ENCODE results near the gene INAFM2.

Gene INAFM2

DNA sequence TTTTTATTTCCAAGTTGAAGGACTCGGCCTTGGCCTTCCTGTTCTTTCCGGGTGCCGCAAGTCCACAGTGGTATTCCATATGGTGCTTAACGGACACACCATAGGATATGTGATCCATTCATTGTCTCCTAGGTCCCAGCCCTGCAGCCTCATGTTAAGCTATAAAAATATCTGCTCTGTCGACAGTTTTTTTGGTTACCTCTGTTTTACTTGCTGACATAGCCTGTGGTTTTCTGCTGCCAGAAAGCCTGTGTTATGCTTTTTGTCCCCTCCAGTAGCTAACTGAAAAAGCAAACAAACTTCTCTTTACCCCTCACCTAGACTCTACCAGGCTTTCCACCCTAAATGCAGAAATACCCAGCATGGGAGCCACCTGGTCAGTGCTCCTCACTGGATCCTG, 5.3 kb downstream of the INAFM2 start:
- Histone ChIP-seq H3K36me3 (ENCODE audit: insufficient read depth, low read length) (no peaks in the 10 kb centered on the region), H3K9ac (ENCODE audit: low read length) (no peak overlapping the region), H4K20me1 (ENCODE audit: insufficient read depth, low read length) (no peaks in the 10 kb centered on the region), H3K27ac (ENCODE audit: low read depth, low read length, poor library complexity, severe bottlenecking) (no peak overlapping the region), H3K79me2 (ENCODE audit: insufficient read depth, low read length) (no peaks in the 10 kb centered on the region), H3K4me2 (ENCODE audit: low read length) (no peak overlapping the region), H3K4me1 (ENCODE audit: insufficient read depth, low read length, severe bottlenecking) (peaks cover under 1% of the 10 kb centered on the region), H3K4me3 (ENCODE audit: low read depth, low read length, poor library complexity, severe bottlenecking) (no peak overlapping the region), H3K9me3 (ENCODE audit: low read length) (no peaks in the 10 kb centered on the region), H3K27me3 (ENCODE audit: insufficient read depth, low read length) (no peaks in the 10 kb centered on the region), H2AFZ (ENCODE audit: low read length) (no peak overlapping the region), H3F3A (ENCODE audit: insufficient read depth, low read length) (no peaks in the 10 kb centered on the region), H3K9me2 (ENCODE audit: low read depth, low read length) (no peaks in the 10 kb centered on the region)
- TF ChIP-seq EZH2 (IDR thresholded peaks at IDR 0.05; ENCODE audit: borderline replicate concordance, low read length) = no peak
- TF ChIP-seq, protein P1, sequence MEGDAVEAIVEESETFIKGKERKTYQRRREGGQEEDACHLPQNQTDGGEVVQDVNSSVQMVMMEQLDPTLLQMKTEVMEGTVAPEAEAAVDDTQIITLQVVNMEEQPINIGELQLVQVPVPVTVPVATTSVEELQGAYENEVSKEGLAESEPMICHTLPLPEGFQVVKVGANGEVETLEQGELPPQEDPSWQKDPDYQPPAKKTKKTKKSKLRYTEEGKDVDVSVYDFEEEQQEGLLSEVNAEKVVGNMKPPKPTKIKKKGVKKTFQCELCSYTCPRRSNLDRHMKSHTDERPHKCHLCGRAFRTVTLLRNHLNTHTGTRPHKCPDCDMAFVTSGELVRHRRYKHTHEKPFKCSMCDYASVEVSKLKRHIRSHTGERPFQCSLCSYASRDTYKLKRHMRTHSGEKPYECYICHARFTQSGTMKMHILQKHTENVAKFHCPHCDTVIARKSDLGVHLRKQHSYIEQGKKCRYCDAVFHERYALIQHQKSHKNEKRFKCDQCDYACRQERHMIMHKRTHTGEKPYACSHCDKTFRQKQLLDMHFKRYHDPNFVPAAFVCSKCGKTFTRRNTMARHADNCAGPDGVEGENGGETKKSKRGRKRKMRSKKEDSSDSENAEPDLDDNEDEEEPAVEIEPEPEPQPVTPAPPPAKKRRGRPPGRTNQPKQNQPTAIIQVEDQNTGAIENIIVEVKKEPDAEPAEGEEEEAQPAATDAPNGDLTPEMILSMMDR (IDR thresholded peaks at IDR 0.05; ENCODE audit: low read length) = no peak

- H4K20me1 ChIP-seq (ENCODE audit: insufficient read depth, low read length) = no peaks in the 10 kb centered on the region
- H3K4me1 ChIP-seq (ENCODE audit: insufficient read depth, low read length, severe bottlenecking) = peaks cover 7% of the 10 kb centered on the region
- no peak overlapping the region for H3K9ac ChIP-seq (ENCODE audit: low read length)
- no peak overlapping the region for H2AFZ ChIP-seq (ENCODE audit: low read length)
- H3K36me3 ChIP-seq (ENCODE audit: insufficient read depth, low read length) = no peaks in the 10 kb centered on the region
- H3F3A ChIP-seq (ENCODE audit: insufficient read depth, low read length) = no peaks in the 10 kb centered on the region
- no peak for TF ChIP-seq EZH2 (IDR thresholded peaks at IDR 0.05; ENCODE audit: borderline replicate concordance, low read length)
- TF ChIP-seq, protein P1 (IDR thresholded peaks at IDR 0.05; ENCODE audit: low read length) = no peak
- no peaks in the 10 kb centered on the region for H3K9me3 ChIP-seq (ENCODE audit: low read length)
- H3K27me3 ChIP-seq (ENCODE audit: insufficient read depth, low read length) = no peaks in the 10 kb centered on the region
- H3K4me3 ChIP-seq (ENCODE audit: low read depth, low read length, poor library complexity, severe bottlenecking) = no peak overlapping the region
- no peaks in the 10 kb centered on the region for H3K9me2 ChIP-seq (ENCODE audit: low read depth, low read length)
- no peak overlapping the region for H3K27ac ChIP-seq (ENCODE audit: low read depth, low read length, poor library complexity, severe bottlenecking)
- no peak overlapping the region for H3K4me2 ChIP-seq (ENCODE audit: low read length)
- no peaks in the 10 kb centered on the region for H3K79me2 ChIP-seq (ENCODE audit: insufficient read depth, low read length)
Observed at GRCh38 chr15:40329804-40330203, 6.3 kb downstream of the INAFM2 start.

- no peaks in the 10 kb centered on the region for H3K9me3 ChIP-seq (ENCODE audit: low read length)
- no peaks in the 10 kb centered on the region for H3F3A ChIP-seq (ENCODE audit: insufficient read depth, low read length)
- no peak overlapping the region for H3K27ac ChIP-seq (ENCODE audit: low read depth, low read length, poor library complexity, severe bottlenecking)
- H3K27me3 ChIP-seq (ENCODE audit: insufficient read depth, low read length) = no peaks in the 10 kb centered on the region
- H3K79me2 ChIP-seq (ENCODE audit: insufficient read depth, low read length) = no peaks in the 10 kb centered on the region
- H3K9ac ChIP-seq (ENCODE audit: low read length) = no peak overlapping the region
- H4K20me1 ChIP-seq (ENCODE audit: insufficient read depth, low read length) = no peaks in the 10 kb centered on the region
- H3K4me3 ChIP-seq (ENCODE audit: low read depth, low read length, poor library complexity, severe bottlenecking) = no peak overlapping the region
- H3K36me3 ChIP-seq (ENCODE audit: insufficient read depth, low read length) = no peaks in the 10 kb centered on the region
- H3K4me2 ChIP-seq (ENCODE audit: low read length) = no peak overlapping the region
- no peaks in the 10 kb centered on the region for H3K9me2 ChIP-seq (ENCODE audit: low read depth, low read length)
- H3K4me1 ChIP-seq (ENCODE audit: insufficient read depth, low read length, severe bottlenecking) = peaks cover 7% of the 10 kb centered on the region
- no peak for TF ChIP-seq EZH2 (IDR thresholded peaks at IDR 0.05; ENCODE audit: borderline replicate concordance, low read length)
- TF ChIP-seq, protein P1 (IDR thresholded peaks at IDR 0.05; ENCODE audit: low read length) = no peak
- no peak overlapping the region for H2AFZ ChIP-seq (ENCODE audit: low read length)
Observed at GRCh38 chr15:40330368-40330836, 6.9 kb downstream of the INAFM2 start.

Data from OCI-LY1 (cell line).